ENCODE results near the gene AANAT.

AANAT gene

DNA sequence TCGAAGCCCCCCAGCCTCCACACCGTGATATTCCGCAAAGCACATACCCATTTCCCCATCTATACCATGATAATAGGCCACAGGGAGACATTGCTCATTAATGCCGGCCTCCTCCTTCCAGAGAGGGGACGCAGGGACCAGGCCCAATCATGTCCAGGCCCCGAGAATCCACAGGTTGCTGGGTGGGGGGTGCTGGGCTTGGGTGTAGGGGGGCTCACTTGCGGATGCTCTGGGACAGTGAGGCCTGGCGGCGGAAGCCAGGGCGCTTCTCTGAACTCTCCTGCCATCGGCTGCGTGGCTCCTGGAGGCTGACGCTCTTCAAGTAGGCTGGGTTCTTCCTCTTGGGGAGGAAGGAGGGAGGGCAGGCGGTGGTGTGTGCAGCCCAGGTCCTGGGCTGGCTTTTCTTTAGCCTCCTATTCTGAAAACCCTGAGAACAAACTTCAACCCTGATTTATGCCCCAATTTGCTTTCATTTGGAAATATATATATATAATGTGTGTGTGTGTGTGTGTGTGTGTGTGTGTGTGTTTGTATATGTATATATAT is 12.2 kb downstream of the AANAT start:
- peaks cover 2% of the 10 kb centered on the region for H3K4me1 Mint-ChIP-seq (ENCODE audit: low read depth)
- H3K27ac Mint-ChIP-seq = no peak overlapping the region
- H3K4me3 Mint-ChIP-seq = no peak overlapping the region
- no peak for DNase-seq (ENCODE audit: low spot score)
- no peaks in the 10 kb centered on the region for H3K27me3 Mint-ChIP-seq (ENCODE audit: low read depth)
- H3K36me3 Mint-ChIP-seq (ENCODE audit: low read depth) = peaks cover 18% of the 10 kb centered on the region
- no peaks in the 10 kb centered on the region for H3K9me3 Mint-ChIP-seq

DNA sequence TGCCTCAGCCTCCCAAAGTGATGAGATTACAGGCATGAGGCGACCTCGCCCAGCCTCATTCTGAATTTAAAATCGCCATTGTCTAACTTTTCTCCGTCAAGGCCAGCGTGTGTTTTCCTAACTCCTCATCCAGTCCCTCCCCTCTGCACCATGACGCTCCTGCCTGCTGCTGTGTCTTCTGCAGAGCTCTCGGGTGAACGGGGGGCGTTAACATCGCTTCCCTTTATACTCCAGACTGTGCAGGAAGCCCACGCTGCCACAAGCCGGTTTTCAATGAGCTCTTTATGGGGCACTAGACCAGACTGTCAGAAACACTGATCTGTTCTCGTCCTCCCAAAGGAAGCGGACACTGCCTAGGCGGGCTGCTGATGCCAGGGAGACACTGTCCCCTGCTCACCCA is 13.2 kb downstream of the AANAT start:
- no peaks in the 10 kb centered on the region for H3K9me3 Mint-ChIP-seq
- H3K27ac Mint-ChIP-seq = peak overlapping the region; percentile 49
- peaks cover 2% of the 10 kb centered on the region for H3K4me1 Mint-ChIP-seq (ENCODE audit: low read depth)
- peaks cover 16% of the 10 kb centered on the region for H3K36me3 Mint-ChIP-seq (ENCODE audit: low read depth)
- no peaks in the 10 kb centered on the region for H3K27me3 Mint-ChIP-seq (ENCODE audit: low read depth)
- no peak for DNase-seq (ENCODE audit: low spot score)
- no peak overlapping the region for H3K4me3 Mint-ChIP-seq

DNA sequence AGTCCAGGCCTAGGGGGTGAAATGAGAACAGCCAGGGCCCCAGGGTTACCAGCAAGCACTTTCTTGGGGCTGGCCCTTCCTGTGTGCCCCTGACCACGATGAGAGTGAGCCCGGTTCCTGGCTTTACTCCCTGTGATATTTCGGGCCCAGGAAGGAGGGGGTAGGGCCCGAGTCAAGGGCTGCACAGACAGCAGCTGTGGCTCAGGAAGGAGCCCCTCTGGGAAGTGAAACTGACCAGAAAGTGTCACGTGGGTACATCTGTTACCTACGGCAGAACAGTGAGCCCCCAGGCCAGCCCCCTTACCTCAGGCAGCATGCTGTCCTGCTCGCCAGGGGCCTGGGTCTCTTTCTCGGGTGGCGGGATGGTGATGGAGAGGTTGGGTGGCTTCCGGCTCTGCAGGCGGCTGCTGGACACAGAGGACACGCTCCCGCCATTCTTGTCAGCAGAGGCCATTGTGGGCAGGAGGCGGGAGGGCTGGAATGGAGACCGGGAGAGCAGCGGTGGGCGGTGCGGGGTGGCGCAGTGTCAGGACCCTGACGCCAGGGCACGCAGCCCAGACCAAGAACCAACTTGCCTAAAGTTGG is 13.8 kb downstream of the AANAT start:
- no peak overlapping the region for H3K27ac Mint-ChIP-seq
- DNase-seq (ENCODE audit: low spot score) = no peak

DNA sequence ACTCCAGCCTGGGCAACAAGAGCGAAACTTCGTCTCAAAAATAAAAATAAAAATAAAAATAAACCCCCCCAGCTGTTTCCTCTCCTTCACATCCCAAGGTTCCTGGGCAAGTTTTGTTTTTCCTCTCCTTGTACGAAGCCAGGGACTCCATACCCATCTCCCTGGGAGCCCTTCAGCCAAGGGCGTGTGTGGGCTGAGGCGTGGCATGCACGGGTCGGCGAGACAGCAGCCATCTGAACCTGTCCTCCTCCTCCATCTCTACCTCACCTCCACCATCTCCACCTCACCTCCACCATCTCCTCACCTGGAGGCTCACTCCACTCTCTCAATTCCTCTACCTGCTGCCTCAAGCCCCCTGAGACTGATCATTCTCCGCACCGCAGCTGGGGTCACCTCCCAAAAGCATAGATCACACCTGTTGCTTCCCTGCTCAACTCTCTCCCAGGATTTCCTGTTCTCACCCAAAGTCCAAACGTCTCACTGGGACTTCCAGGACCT is 16.9 kb downstream of the AANAT start:
- no peak for DNase-seq (ENCODE audit: low spot score)
- H3K4me3 Mint-ChIP-seq = no peak overlapping the region
- no peaks in the 10 kb centered on the region for H3K9me3 Mint-ChIP-seq
- no peak overlapping the region for H3K27ac Mint-ChIP-seq
- peaks cover 2% of the 10 kb centered on the region for H3K4me1 Mint-ChIP-seq (ENCODE audit: low read depth)
- no peaks in the 10 kb centered on the region for H3K27me3 Mint-ChIP-seq (ENCODE audit: low read depth)
- H3K36me3 Mint-ChIP-seq (ENCODE audit: low read depth) = peaks cover 16% of the 10 kb centered on the region

More for the DNA sequence above, 13.8 kb downstream of the AANAT start:
- Mint-ChIP-seq H3K27me3 (ENCODE audit: low read depth) (no peaks in the 10 kb centered on the region), H3K4me1 (ENCODE audit: low read depth) (peaks cover 2% of the 10 kb centered on the region), H3K36me3 (ENCODE audit: low read depth) (peaks cover 16% of the 10 kb centered on the region), H3K9me3 (no peaks in the 10 kb centered on the region), H3K4me3 (no peak overlapping the region)

DNA sequence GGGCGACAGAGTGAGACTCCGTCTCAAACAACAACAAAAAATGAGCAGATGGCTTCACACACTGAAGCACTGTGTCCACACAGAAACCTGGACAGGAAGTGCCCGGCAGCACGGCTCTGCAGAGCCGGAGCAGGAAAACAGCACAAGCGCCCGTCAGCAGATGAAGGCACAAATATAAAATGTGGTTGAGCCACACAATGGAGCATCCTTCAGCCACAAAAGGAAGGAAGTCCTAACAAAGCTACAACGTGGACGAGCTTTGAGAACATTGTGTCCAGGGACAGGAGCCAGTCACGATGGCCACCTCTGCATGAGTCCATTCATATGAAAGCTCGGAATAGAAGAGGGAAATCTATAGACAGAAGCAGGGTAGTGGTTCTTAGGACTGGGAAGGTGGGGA is 18.2 kb downstream of the AANAT start:
- Mint-ChIP-seq H3K9me3 (no peaks in the 10 kb centered on the region), H3K4me3 (no peak overlapping the region), H3K36me3 (ENCODE audit: low read depth) (peaks cover 13% of the 10 kb centered on the region)

DNA sequence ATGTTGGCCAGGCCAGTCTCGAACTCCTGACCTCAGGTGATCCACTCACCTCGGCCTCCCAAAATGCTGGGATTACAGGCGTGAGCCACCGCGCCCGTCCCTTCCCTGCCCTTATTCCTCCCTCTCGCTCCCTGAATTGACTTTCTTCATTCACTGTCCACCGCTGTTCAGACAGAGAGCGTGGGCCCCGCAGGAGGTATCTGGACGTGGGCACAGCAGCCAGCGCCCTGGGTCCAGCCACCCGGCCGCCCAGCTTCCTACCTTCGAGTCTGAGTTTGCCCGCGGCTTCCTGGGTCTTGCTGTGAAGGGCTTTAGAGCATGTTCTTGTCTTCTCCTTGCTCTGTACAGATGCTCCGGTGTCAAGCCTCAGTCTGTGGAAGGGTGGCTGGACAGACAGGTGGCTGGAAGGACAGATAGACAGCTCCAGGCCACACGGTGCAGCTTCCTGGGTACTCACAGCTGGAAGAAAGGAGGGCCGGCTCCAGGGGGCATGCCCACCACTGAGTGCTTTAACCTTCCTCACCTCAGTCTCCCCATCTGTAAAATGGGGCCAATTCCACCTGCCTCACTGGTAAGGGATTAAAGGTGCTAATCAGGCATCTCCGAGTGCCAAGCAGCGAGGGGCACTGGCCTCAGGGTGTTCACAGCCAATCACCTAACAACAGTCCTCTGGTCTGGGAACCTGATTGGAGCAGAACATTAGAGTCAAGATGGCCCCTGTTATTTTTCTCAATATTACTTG is 20.2 kb downstream of the AANAT start:
- no peak for DNase-seq (ENCODE audit: low spot score)
- Mint-ChIP-seq H3K27me3 (ENCODE audit: low read depth) (no peaks in the 10 kb centered on the region), H3K4me3 (no peak overlapping the region), H3K4me1 (ENCODE audit: low read depth) (peaks cover 13% of the 10 kb centered on the region), H3K9me3 (no peaks in the 10 kb centered on the region), H3K27ac (no peak overlapping the region), H3K36me3 (ENCODE audit: low read depth) (peaks cover 10% of the 10 kb centered on the region)

More for the DNA sequence above, 18.2 kb downstream of the AANAT start:
- no peak for DNase-seq (ENCODE audit: low spot score)
- Mint-ChIP-seq H3K4me1 (ENCODE audit: low read depth) (peaks cover 3% of the 10 kb centered on the region), H3K27me3 (ENCODE audit: low read depth) (no peaks in the 10 kb centered on the region), H3K27ac (no peak overlapping the region)

DNA sequence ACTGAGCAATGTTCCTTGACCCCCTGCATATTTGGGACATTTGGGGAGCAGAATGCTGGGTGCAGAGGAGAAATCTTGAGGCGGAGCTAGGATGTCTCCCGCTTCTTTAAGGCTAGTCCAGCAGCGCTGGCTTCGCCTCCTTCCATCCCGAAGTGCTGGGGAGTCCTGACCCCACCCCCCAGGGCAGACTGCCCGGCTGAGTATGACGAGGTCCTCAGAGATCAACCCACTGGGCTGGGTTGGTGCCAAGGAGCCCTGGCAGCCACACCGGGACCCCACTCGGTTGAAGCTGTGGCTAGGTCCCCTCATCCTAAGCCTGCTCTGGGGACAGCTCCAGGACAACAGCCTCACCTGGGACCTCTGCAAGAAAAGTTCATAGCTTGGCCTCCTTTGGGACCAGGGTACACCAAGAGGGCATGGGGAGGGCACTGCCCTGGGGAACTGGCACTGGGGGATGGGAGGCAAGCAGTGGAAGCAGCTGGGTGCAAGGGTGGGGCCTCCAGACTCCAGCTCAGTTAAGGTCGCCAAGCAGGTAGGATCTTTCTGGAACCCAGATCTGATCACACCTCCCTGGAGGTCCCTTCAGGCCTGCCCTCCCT is 22.8 kb downstream of the AANAT start:
- peaks cover 26% of the 10 kb centered on the region for H3K4me1 Mint-ChIP-seq (ENCODE audit: low read depth)
- H3K27ac Mint-ChIP-seq = peak overlapping the region; percentile 72

DNA sequence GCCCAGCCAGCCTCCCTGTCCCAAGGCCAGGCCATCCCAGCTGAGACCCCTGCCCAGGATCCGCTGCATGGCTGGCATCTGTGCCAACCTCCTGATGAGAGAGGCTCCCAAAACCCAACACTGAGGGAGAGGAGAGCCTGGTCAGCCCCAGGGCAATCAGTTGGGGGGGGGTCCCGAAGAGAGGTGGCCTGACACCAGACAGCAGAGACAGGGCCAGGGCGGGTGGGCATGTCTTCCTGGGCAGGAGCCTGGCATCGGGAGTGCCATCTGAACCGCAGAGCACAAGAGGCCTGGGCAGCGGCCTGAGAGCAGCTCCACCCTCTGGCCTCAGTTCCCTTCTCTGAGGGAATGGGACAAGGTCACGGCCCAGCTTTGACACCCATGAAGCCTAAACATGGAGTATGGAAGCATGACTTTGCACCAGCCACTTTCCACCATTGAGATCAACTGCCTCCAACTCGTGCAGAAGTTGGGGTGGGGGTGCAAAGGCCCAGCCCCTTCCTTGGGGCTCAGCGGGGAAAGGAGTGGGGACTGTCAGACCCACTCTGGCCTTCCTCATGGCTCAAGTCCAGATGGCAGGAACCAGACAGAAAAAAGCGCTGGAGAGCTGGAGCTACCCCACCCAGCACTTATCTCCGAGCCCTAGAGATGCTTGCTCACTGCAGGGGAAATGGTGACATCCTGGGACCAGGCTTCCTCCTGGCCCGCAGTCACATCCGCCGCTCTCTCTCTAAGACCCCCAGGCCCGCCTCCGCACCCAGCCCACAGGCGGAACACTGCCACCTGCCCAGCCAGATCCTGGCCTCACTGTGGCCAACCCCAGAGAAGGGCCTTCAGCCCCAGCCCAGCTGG is 24.1 kb downstream of the AANAT start:
- Mint-ChIP-seq H3K4me1 (ENCODE audit: low read depth) (peaks cover 26% of the 10 kb centered on the region), H3K27me3 (ENCODE audit: low read depth) (no peaks in the 10 kb centered on the region), H3K36me3 (ENCODE audit: low read depth) (peaks cover 8% of the 10 kb centered on the region), H3K27ac (peak overlapping the region; percentile 95), H3K9me3 (no peaks in the 10 kb centered on the region), H3K4me3 (peak overlapping the region; percentile 55)
- no peak for DNase-seq (ENCODE audit: low spot score)

More for the DNA sequence above, 22.8 kb downstream of the AANAT start:
- H3K4me3 Mint-ChIP-seq = no peak overlapping the region
- H3K9me3 Mint-ChIP-seq = no peaks in the 10 kb centered on the region
- no peak for DNase-seq (ENCODE audit: low spot score)
- no peaks in the 10 kb centered on the region for H3K27me3 Mint-ChIP-seq (ENCODE audit: low read depth)
- H3K36me3 Mint-ChIP-seq (ENCODE audit: low read depth) = peaks cover 8% of the 10 kb centered on the region

DNA sequence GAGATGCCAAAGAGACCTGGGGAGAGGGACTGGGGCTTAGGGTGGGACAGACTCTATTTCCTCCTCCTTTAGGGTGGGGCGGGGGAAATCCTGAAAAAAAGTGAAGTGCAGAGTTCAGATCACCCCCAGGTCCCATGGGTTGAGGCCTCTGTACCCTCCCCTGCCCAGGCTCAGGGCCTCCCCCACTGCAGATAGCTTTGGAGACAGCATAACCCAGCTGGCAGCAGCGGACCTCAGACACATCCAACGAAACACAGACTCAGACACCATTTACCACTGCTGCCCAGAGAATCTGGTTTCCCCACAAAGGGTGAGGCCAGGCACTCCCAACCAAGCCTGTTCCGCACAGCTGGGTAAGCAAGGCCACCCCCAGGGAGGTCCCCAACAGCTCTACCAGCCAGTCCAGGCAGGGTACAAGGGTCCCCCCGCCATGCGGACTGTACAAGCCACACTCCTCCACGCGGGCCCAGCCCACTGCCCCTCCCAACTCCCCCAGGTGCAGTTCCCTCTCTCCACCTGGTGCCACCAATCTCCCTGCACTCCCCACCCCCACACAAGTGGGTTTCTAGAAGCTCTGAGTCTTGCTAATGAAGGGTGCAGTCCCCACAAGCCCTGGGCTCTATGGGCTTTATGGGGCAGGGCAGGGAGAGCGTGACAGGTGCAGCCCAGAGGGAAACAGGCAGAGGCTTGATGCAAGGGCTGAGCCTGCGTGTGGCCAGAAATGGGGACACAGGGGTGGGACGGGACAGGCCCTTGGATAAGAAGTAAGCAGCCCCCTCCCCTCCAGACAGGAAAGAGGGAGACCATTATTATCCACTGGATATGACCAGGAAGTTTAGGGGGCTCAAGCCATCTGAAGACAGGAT is 25.0 kb downstream of the AANAT start:
- H3K4me1 Mint-ChIP-seq (ENCODE audit: low read depth) = peaks cover 27% of the 10 kb centered on the region
- H3K9me3 Mint-ChIP-seq = no peaks in the 10 kb centered on the region
- peak overlapping the region; percentile 93 for H3K4me3 Mint-ChIP-seq
- DNase-seq (ENCODE audit: low spot score) = no peak
- H3K36me3 Mint-ChIP-seq (ENCODE audit: low read depth) = peaks cover 8% of the 10 kb centered on the region
- no peaks in the 10 kb centered on the region for H3K27me3 Mint-ChIP-seq (ENCODE audit: low read depth)
- H3K27ac Mint-ChIP-seq = peak overlapping the region; percentile 95

DNA sequence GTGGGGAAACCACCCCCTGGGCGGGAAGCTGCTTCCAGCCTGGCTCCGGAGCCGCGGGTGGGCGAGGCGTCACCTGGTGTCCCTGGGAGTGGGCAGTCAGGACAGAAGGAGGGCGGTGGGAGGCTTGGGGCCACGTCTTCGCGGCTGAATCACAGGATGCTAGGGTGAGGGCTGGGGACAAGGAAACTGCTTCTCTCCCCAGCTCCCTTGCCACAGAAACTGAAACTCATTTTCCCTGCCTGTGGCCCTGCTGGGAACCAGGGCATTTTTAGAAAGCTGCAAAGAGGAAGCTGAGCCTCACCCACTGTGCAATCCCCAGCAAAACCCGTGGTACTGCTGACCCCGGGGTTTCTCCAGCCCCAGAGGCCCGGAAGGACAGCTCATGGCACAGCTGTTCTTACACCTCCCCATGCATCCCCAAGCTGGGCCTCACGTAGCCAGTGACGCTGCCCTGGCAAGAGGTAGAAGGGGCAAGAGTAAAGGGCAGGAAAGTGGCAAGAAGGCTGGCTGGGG is 25.6 kb downstream of the AANAT start:
- Mint-ChIP-seq H3K4me1 (ENCODE audit: low read depth) (peaks cover 29% of the 10 kb centered on the region), H3K27me3 (ENCODE audit: low read depth) (no peaks in the 10 kb centered on the region), H3K9me3 (no peaks in the 10 kb centered on the region), H3K36me3 (ENCODE audit: low read depth) (peaks cover 3% of the 10 kb centered on the region), H3K27ac (peak overlapping the region; percentile 95), H3K4me3 (peak overlapping the region; percentile 93)
- DNase-seq (ENCODE audit: low spot score) = peak; percentile 70

DNA sequence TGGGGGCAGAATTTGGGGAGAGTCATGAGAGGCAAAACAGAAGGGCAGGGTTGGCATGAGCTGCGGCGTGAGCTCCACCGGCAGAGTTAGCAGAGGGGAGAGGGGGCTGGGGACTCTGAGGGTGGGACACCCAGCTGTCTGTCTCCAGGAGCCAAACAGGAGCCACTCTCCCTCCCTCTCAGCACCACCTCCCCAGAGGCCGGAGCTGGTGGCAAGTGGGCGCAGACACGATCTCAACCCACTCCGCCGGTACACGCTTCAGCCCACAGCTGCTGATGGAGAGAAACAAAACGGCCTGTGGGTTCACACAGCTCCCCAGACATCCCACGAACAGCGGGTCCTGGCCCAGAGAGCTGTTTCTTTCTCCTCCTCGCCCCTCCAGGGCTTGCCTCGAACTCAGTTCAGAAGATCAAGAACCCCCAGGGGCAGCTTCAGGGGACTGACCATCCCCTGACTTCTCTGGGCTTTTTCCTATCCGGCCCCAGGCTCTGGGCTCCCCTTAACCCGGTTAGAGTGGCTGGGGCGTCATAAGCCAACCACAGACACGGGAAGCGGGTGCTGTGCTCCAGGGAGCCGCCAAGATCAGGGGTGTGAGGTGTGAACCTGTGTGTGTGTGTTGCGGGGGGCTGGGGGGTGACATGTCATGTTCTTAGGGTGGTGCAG is 26.2 kb downstream of the AANAT start:
- DNase-seq (ENCODE audit: low spot score) = no peak
- peaks cover 29% of the 10 kb centered on the region for H3K4me1 Mint-ChIP-seq (ENCODE audit: low read depth)

DNA sequence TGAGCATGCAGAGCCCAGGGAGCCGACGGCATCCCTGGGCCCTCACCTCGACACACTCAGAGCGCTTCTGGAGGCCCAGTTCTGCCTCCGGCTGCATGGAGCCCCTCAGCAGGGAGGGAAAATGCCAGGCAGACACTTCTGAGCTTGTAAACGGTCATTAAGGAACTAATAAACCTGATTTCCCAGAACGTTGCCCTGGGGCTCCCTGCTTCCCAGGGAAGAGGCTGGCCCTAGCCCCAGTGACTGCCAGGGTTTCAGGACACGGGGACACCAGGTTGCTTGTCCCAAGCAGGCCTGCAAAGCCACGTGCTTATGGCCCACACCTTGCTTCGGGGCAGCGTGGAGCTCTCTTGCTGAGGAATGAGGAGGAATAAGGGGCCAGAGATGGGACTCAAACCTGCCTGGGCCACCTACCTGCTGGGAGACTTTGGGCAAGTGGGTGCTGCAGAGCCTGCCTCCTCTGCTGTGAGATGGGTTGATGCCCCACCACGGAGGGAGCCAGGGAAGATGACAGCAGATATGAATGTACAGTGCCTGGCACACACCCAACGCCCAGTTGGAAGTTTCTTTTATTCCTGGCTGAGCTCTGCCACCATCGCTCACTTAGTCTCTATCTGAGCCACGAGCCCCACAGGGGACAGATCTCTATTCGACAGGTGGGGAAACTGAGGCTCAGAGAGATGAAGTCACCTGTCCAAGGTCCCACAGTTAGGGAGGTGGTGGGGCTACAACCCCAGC is 28.4 kb downstream of the AANAT start:
- Mint-ChIP-seq H3K9me3 (no peaks in the 10 kb centered on the region), H3K36me3 (ENCODE audit: low read depth) (peaks cover 6% of the 10 kb centered on the region), H3K27ac (no peak overlapping the region), H3K27me3 (ENCODE audit: low read depth) (no peaks in the 10 kb centered on the region), H3K4me3 (no peak overlapping the region), H3K4me1 (ENCODE audit: low read depth) (peaks cover 34% of the 10 kb centered on the region)
- no peak for DNase-seq (ENCODE audit: low spot score)

More for the DNA sequence above, 26.2 kb downstream of the AANAT start:
- Mint-ChIP-seq H3K4me3 (peak overlapping the region; percentile 93), H3K36me3 (ENCODE audit: low read depth) (peaks cover 4% of the 10 kb centered on the region), H3K27me3 (ENCODE audit: low read depth) (no peaks in the 10 kb centered on the region), H3K27ac (peak overlapping the region; percentile 95), H3K9me3 (no peaks in the 10 kb centered on the region)
